HCT116 (cell line): Measurements from ENCODE around the gene RGS10. TPM values are rescaled to one million over a fixed set of nuclear protein-coding genes. Genes with fewer than 3 reads are reported as not detected.

Experiments
- ATAC-seq: fragments of 200-7000 bp; cut with Tn5 transposase; 2 replicates; pipeline ENCODE4 v1.9.1; 2020; ENCODE audit warnings: mild to moderate bottlenecking, moderate library complexity
- BruUV-seq: library from RNA; stranded (reverse); fragments of 400-500 nt; replicated peaks from 2 replicates; lab custom pipeline; 2021; lab: Mats Ljungman, UMichigan
- CTCF ChIA-PET: fragments of 300-600 bp; sonication (Branson Sonifier 250); formaldehyde crosslinking; loops from one replicate; lab custom pipeline; 2021; ENCODE audit warnings: antibody characterized with exemption; lab: Charles Lee
- POLR2A ChIA-PET: fragments of 300-600, 350-600 bp; sonication (Branson Sonifier 250); formaldehyde crosslinking; loops from one replicate; lab custom pipeline; 2021; ENCODE audit warnings: antibody characterized with exemption; lab: Charles Lee
- RAD21 ChIA-PET, 2 experiments: fragments of 300-600 bp; sonication (Branson Sonifier 250); formaldehyde crosslinking; loops; one replicate each; lab custom pipeline; 2023; ENCODE audit warnings: low total read pairs in 2 of 2; ENCODE audit not compliant: uncharacterized antibody in 2 of 2, unreplicated experiment in 2 of 2, low non-redundant PET in 1 of 2; lab: Charles Lee
- DNase-seq: peaks from one replicate; pipeline ENCODE4 v3.0.0-alpha.2; 2010; ENCODE audit warnings: low read depth, low spot score
- H2AFZ ChIP-seq: fragments of 200-600 bp; shearing (Covaris generic), sonication (generic); 2 replicates; pipeline ENCODE4 v1.6.1; 2017; ENCODE audit warnings: low read depth, mixed run types, mixed read lengths, antibody characterized with exemption, low read length; ENCODE audit not compliant: poor library complexity, severe bottlenecking
- H3K27ac ChIP-seq: 2 replicates; pipeline ENCODE4 v1.5.1; 2012; ENCODE audit warnings: low read depth, low read length
- H3K27me3 ChIP-seq: fragments of 200-600 bp; sonication (generic); 2 replicates; pipeline ENCODE4 v1.6.1; 2016; ENCODE audit warnings: mixed run types, low read length, mixed read lengths; ENCODE audit not compliant: insufficient read depth
- H3K36me3 ChIP-seq, 2 experiments: fragments of 200-500 bp in 1 of 2; fragments of 200-600 bp in 1 of 2; sonication (Bioruptor generic) in 1 of 2; sonication (generic) in 1 of 2; 2 replicates each; pipeline versions ENCODE4 v1.5.1 to v1.6.1; 2014 to 2016; ENCODE audit warnings: low read length in 2 of 2, inconsistent platforms in 1 of 2, mixed read lengths in 1 of 2, mixed run types in 1 of 2; ENCODE audit not compliant: insufficient read depth in 2 of 2, control insufficient read depth in 1 of 2
- H3K4me1 ChIP-seq, 2 experiments: fragments of 200-600 bp in 1 of 2; sonication (generic) in 1 of 2; 2 replicates each; pipeline versions ENCODE4 v1.5.1 to v1.6.1; 2012 to 2017; ENCODE audit warnings: low read length in 2 of 2, inconsistent platforms in 1 of 2, mild to moderate bottlenecking in 1 of 2, mixed read lengths in 1 of 2, mixed run types in 1 of 2, moderate library complexity in 1 of 2; ENCODE audit not compliant: insufficient read depth in 2 of 2, control insufficient read depth in 1 of 2
- H3K4me2 ChIP-seq: fragments of 200-600 bp; sonication (generic); 2 replicates; pipeline ENCODE4 v1.6.1; 2017; ENCODE audit warnings: mixed run types, low read length, mixed read lengths
- H3K4me3 ChIP-seq, 2 experiments: fragments of 200-600 bp in 1 of 2; sonication (generic) in 1 of 2; replicated peaks in 1 of 2; 2 replicates each; pipeline ENCODE4 v1.5.1; 2011 to 2016; ENCODE audit warnings: low read length in 2 of 2, control low read depth in 1 of 2, low read depth in 1 of 2, mild to moderate bottlenecking in 1 of 2, mixed read lengths in 1 of 2, mixed run types in 1 of 2
- H3K79me2 ChIP-seq: fragments of 200-600 bp; sonication (generic); 2 replicates; pipeline ENCODE4 v1.6.1; 2017; ENCODE audit warnings: mild to moderate bottlenecking, mixed run types, low read length, moderate library complexity, mixed read lengths; ENCODE audit not compliant: insufficient read depth
- H3K9ac ChIP-seq: fragments of 200-600 bp; sonication (generic); 2 replicates; pipeline ENCODE4 v1.6.1; 2016; ENCODE audit warnings: low read length, mixed read lengths
- H3K9me2 ChIP-seq: fragments of 200-600 bp; sonication (generic), shearing (Covaris generic); 2 replicates; pipeline ENCODE4 v1.6.1; 2017; ENCODE audit warnings: mixed run types, mild to moderate bottlenecking, moderate library complexity; ENCODE audit not compliant: insufficient read depth
- H3K9me3 ChIP-seq, 2 experiments: fragments of 200-500 bp in 1 of 2; fragments of 200-600 bp in 1 of 2; sonication (Bioruptor generic) in 1 of 2; sonication (generic) in 1 of 2; 2 replicates each; pipeline ENCODE4 v1.6.1; 2014 to 2017; ENCODE audit warnings: low read length in 2 of 2, mixed read lengths in 2 of 2, inconsistent platforms in 1 of 2, low read depth in 1 of 2, mild to moderate bottlenecking in 1 of 2, mixed run types in 1 of 2, moderate library complexity in 1 of 2; ENCODE audit not compliant: control insufficient read depth in 1 of 2, insufficient read depth in 1 of 2
- H4K20me1 ChIP-seq: fragments of 200-600 bp; sonication (generic), shearing (Covaris generic); 2 replicates; pipeline ENCODE4 v1.6.1; 2017; ENCODE audit warnings: mixed run types, mild to moderate bottlenecking, moderate library complexity; ENCODE audit not compliant: insufficient read depth
- CBX3 ChIP-seq: IDR thresholded peaks from 2 replicates; pipeline ENCODE4 v1.6.1; 2012; ENCODE audit warnings: low read depth
- CEBPB ChIP-seq: IDR thresholded peaks from 2 replicates; pipeline ENCODE4 v1.6.1; 2012; ENCODE audit warnings: low read depth
- EGR1 ChIP-seq: IDR thresholded peaks from 2 replicates; pipeline ENCODE4 v1.6.1; 2012; ENCODE audit warnings: low read depth
- EZH2 ChIP-seq: fragments of 200-600 bp; sonication (generic); IDR thresholded peaks from 2 replicates; pipeline ENCODE4 v1.6.1; 2017; ENCODE audit warnings: antibody characterized with exemption, mixed run types
- EZH2phosphoT487 ChIP-seq: fragments of 200-600 bp; IDR thresholded peaks from 2 replicates; pipeline ENCODE4 v1.6.1; 2018; ENCODE audit warnings: antibody characterized with exemption, borderline replicate concordance
- FOSL1 ChIP-seq: IDR thresholded peaks from 2 replicates; pipeline ENCODE4 v1.6.1; 2012; ENCODE audit warnings: low read depth
- JUND ChIP-seq: IDR thresholded peaks from 2 replicates; pipeline ENCODE4 v1.6.1; 2012
- POLR2AphosphoS5 ChIP-seq: IDR thresholded peaks from 2 replicates; pipeline ENCODE4 v1.6.1; 2011; ENCODE audit warnings: mild to moderate bottlenecking, low read depth, low read length, moderate library complexity
- SIN3A ChIP-seq: IDR thresholded peaks from 2 replicates; pipeline ENCODE4 v1.6.1; 2012; ENCODE audit warnings: low read depth
- SP1 ChIP-seq: IDR thresholded peaks from 2 replicates; pipeline ENCODE4 v1.6.1; 2012; ENCODE audit warnings: low read depth
- TCF7L2 ChIP-seq: IDR thresholded peaks from 2 replicates; pipeline ENCODE4 v1.7.0; 2011; ENCODE audit warnings: borderline replicate concordance, inconsistent platforms; ENCODE audit not compliant: insufficient read depth, insufficient read length; ENCODE audit errors: extremely low read depth
- ZBTB33 ChIP-seq: IDR thresholded peaks from 2 replicates; pipeline ENCODE4 v1.6.1; 2011; ENCODE audit warnings: mild to moderate bottlenecking, low read length, moderate library complexity; ENCODE audit not compliant: insufficient replicate concordance; ENCODE audit errors: extremely low read depth
- ZNF274 ChIP-seq: fragments of 200-500 bp; sonication (Bioruptor generic); IDR thresholded peaks from 2 replicates; pipeline ENCODE4 v1.6.1; 2014; ENCODE audit warnings: mild to moderate bottlenecking, low read depth, low read length, inconsistent platforms
- intact Hi-C: fragments of 100-400 bp; cut with micrococcal nuclease; formaldehyde crosslinking; loops from 2 replicates; pipeline ENCODE4 v1.10.0; 2022
- total RNA-seq: library from RNA; stranded (reverse); gene quantifications from one replicate; pipeline ENCODE4 v1.2.1, GENCODE V29; 2021; ENCODE audit not compliant: unreplicated experiment
- TF ChIP-seq, protein P1 (sequence below): IDR thresholded peaks from 2 replicates; pipeline ENCODE4 v1.6.1; 2012; ENCODE audit warnings: low read depth

Gene RGS10
- total RNA-seq, 1 experiment from 2014 or later: 96.7 TPM

GRCh38 chr10:119494236-119495020, 48.1 kb downstream of the RGS10 start (continued):
- TF ChIP-seq, protein P1, sequence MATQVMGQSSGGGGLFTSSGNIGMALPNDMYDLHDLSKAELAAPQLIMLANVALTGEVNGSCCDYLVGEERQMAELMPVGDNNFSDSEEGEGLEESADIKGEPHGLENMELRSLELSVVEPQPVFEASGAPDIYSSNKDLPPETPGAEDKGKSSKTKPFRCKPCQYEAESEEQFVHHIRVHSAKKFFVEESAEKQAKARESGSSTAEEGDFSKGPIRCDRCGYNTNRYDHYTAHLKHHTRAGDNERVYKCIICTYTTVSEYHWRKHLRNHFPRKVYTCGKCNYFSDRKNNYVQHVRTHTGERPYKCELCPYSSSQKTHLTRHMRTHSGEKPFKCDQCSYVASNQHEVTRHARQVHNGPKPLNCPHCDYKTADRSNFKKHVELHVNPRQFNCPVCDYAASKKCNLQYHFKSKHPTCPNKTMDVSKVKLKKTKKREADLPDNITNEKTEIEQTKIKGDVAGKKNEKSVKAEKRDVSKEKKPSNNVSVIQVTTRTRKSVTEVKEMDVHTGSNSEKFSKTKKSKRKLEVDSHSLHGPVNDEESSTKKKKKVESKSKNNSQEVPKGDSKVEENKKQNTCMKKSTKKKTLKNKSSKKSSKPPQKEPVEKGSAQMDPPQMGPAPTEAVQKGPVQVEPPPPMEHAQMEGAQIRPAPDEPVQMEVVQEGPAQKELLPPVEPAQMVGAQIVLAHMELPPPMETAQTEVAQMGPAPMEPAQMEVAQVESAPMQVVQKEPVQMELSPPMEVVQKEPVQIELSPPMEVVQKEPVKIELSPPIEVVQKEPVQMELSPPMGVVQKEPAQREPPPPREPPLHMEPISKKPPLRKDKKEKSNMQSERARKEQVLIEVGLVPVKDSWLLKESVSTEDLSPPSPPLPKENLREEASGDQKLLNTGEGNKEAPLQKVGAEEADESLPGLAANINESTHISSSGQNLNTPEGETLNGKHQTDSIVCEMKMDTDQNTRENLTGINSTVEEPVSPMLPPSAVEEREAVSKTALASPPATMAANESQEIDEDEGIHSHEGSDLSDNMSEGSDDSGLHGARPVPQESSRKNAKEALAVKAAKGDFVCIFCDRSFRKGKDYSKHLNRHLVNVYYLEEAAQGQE: no peak
- TF ChIP-seq EZH2 (no peak), EZH2phosphoT487 (no peak), SP1 (no peak), CEBPB (no peak), TCF7L2 (no peak), EGR1 (no peak), SIN3A (no peak), POLR2AphosphoS5 (no peak)

- H3K9ac ChIP-seq: no peak overlapping the region
- no peaks in the 10 kb centered on the region for H3K36me3 ChIP-seq
- H3K27ac ChIP-seq: no peak overlapping the region
- BruUV-seq: no TSS peak
- TF ChIP-seq SP1: no peak
- no peak for TF ChIP-seq SIN3A
- TF ChIP-seq EGR1: no peak
- TF ChIP-seq CBX3: no peak
- no peak for TF ChIP-seq JUND
- TF ChIP-seq POLR2AphosphoS5: no peak
- TF ChIP-seq ZNF274: no peak
- no peak for TF ChIP-seq FOSL1
- TF ChIP-seq TCF7L2: no peak
- TF ChIP-seq ZBTB33: no peak
- ATAC-seq: no peak
- CTCF ChIA-PET: interaction anchor here (2.1 kb wide), 1 partner anchor 294 kb away, joined by 5 read pairs; no protein-coding TSS in a partner anchor
- H3K4me3 ChIP-seq: no peak overlapping the region
- peaks cover 0 to 10% of the 10 kb centered on the region in 2 experiments; a peak in 3 of 4 replicates for H3K4me1 ChIP-seq
- no peaks in the 10 kb centered on the region for H3K27me3 ChIP-seq
- no peak overlapping the region for H3K4me2 ChIP-seq
- intact Hi-C loops: no loop called here
- no peaks in the 10 kb centered on the region for H3K79me2 ChIP-seq
- no peaks in the 10 kb centered on the region for H3K9me2 ChIP-seq
- POLR2A ChIA-PET: no interaction called here
- no peaks in the 10 kb centered on the region for H4K20me1 ChIP-seq
- H3K9me3 ChIP-seq: no peaks in the 10 kb centered on the region
- H2AFZ ChIP-seq: no peak overlapping the region
- RAD21 ChIA-PET: no interaction called here
- DNase-seq: no peak
These were observed 49.4 kb downstream of the RGS10 start for GRCh38 chr10:119493155-119493554.
